Activated T-helper 9 cell treated with anti-CD3 and anti-CD28 coated beads, Interleukin-2, amount 50 U/mL, for 16 hours (primary cell): ENCODE results near the gene STAC3.
A peak's percentile ranks its signal among the peaks of the same experiment; 100 is the strongest.
"Not testable (repeated sequence)": the region's sequence is repeated elsewhere in the genome, so short reads cannot be mapped to it uniquely, and the experiment has no call there.

Source experiments
- DNase-seq: peaks from one replicate; pipeline ENCODE4 v3.0.0-alpha.2; 2020; ENCODE audit warnings: low read depth

Gene STAC3

GRCh38 chr12:57250956-57251355 is at the start of gene STAC3:
TSS of gene STAC3 (minus strand) at chr12:57251187. CDS start at chr12:57249636, 1,551 bp downstream.
- no peak for DNase-seq

GRCh38 chr12:57299514-57300016 is 48.6 kb upstream of the STAC3 start:
- no peak for DNase-seq

- no peak for DNase-seq
Measured at GRCh38 chr12:57296291-57296690, 45.3 kb upstream of the STAC3 start.

- DNase-seq, result not testable (repeated sequence)
Measured at GRCh38 chr12:57282073-57282472, 31.1 kb upstream of the STAC3 start.

GRCh38 chr12:57280211-57281062 is 29.4 kb upstream of the STAC3 start:
- peak; percentile 55 for DNase-seq

GRCh38 chr12:57278465-57279381 is 27.7 kb upstream of the STAC3 start:
- no peak for DNase-seq

GRCh38 chr12:57276935-57277563 is 26.1 kb upstream of the STAC3 start:
- no peak for DNase-seq

GRCh38 chr12:57276233-57276632 is 25.2 kb upstream of the STAC3 start:
- DNase-seq, result not testable (repeated sequence)

GRCh38 chr12:57273516-57273915 is 22.5 kb upstream of the STAC3 start:
- DNase-seq, result no peak

- no peak for DNase-seq
Measured at GRCh38 chr12:57272337-57273151, 21.6 kb upstream of the STAC3 start.

GRCh38 chr12:57270966-57271470 is 20.0 kb upstream of the STAC3 start:
- no peak for DNase-seq

GRCh38 chr12:57268264-57268663 is 17.3 kb upstream of the STAC3 start:
- DNase-seq, result no peak

GRCh38 chr12:57266681-57267080 is 15.7 kb upstream of the STAC3 start:
- no peak for DNase-seq

- no peak for DNase-seq
Measured at GRCh38 chr12:57263096-57263495, 12.1 kb upstream of the STAC3 start.

GRCh38 chr12:57262126-57262822 is 11.3 kb upstream of the STAC3 start:
- DNase-seq, result no peak

GRCh38 chr12:57261428-57261865 is 10.5 kb upstream of the STAC3 start:
- no peak for DNase-seq

- no peak for DNase-seq
Measured at GRCh38 chr12:57260366-57260765, 9.4 kb upstream of the STAC3 start.

GRCh38 chr12:57258977-57259970 is 8.3 kb upstream of the STAC3 start:
- DNase-seq, result no peak

- DNase-seq, result no peak
Measured at GRCh38 chr12:57255916-57256315, 4.9 kb upstream of the STAC3 start.
